Fibroblast of mammary gland (primary cell): ENCODE data around the gene ZNF433.

Source experiments
- DNase-seq: peaks from one replicate; pipeline ENCODE4 v3.0.0-alpha.2; 2010; ENCODE audit warnings: low read depth
- H3K4me3 ChIP-seq: 2 replicates; pipeline ENCODE4 v1.5.1; 2011; ENCODE audit warnings: low read depth, mild to moderate bottlenecking, low read length, moderate library complexity; ENCODE audit not compliant: control insufficient read depth
- CTCF ChIP-seq: conservative IDR thresholded peaks from 2 replicates; pipeline ENCODE4 v1.5.1; 2011; ENCODE audit warnings: low read depth, low read length, inconsistent platforms; ENCODE audit not compliant: control insufficient read depth, insufficient read depth

The ZNF433 gene

GRCh38 chr19:11987405-11988281 is 47.8 kb downstream of the ZNF433 start:
- TF ChIP-seq CTCF: no peak
- DNase-seq: peak; percentile 88

GRCh38 chr19:11986754-11987153 is 48.7 kb downstream of the ZNF433 start:
- no peak overlapping the region for H3K4me3 ChIP-seq
- DNase-seq: no peak
- no peak for TF ChIP-seq CTCF

More at GRCh38 chr19:11987405-11988281, 47.8 kb downstream of the ZNF433 start:
- peak overlapping the region; percentile 90 for H3K4me3 ChIP-seq

- no peak for TF ChIP-seq CTCF
- DNase-seq: no peak
- no peak overlapping the region for H3K4me3 ChIP-seq
These were observed 50.5 kb downstream of the ZNF433 start for GRCh38 chr19:11984986-11985385.

- DNase-seq: peak; percentile 19
- H3K4me3 ChIP-seq: no peak overlapping the region
- no peak for TF ChIP-seq CTCF
These were observed 53.0 kb downstream of the ZNF433 start for GRCh38 chr19:11982526-11982925.

GRCh38 chr19:11979527-11979926 is 56.0 kb downstream of the ZNF433 start:
- no peak overlapping the region for H3K4me3 ChIP-seq
- DNase-seq: no peak
- TF ChIP-seq CTCF: no peak

GRCh38 chr19:11978492-11979100 is 56.9 kb downstream of the ZNF433 start:
- no peak overlapping the region for H3K4me3 ChIP-seq
- TF ChIP-seq CTCF: no peak
- no peak for DNase-seq
